Measurements from ENCODE around the gene TECPR2.

DNA sequence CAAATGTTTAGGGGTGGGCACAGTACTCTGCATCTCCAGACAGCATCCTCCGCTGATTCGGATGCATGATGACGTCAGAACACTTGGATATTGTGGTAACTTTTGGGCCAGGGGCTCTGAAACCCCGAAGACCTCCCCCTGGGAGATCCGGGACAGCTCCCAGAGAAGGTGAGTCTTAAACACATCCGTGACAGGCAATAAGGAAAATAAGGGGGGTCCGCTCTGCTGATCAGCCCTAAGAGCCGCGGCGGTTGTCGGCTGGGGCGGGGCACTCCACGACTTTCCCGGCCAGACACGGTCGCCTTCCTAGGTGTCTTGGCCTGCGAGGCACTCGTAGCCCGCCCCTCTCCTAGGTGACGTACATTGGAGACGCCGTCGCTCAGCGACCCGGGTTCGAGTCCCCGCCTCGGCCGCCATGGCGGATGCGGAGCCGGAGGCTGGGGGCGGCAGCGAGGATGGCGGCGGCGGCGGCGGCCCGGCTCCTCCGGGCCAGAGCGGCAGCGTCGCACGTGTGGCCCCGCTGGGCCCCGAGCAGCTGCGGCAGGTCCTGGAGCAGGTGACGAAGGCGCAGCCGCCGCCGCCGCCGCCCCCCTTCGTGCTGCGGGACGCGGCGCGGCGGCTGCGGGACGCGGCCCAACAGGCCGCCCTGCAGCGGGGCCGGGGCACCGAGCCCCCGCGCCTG lies 43.2 kb upstream of the TECPR2 start, which contains the start of gene ZNF839:
- TF ChIP-seq POLR2AphosphoS5 (IDR thresholded peaks at IDR 0.05; ENCODE audit: low read depth, low read length), result no peak
- TF ChIP-seq TAF1 (IDR thresholded peaks at IDR 0.05; ENCODE audit: borderline replicate concordance, low read depth, low read length), result no peak
- peak; percentile 30; the same call in 1 of the 2 replicates for TF ChIP-seq POLR2A (IDR thresholded peaks at IDR 0.05; ENCODE audit: low read depth, low read length)

Measured in GM12892 (cell line).